Measurements from ENCODE around the gene EMD.

EMD gene

GRCh38 chrX:154376774-154377173, 2.3 kb upstream of the EMD start:
- Histone ChIP-seq H2BK120ac (ENCODE audit: low read depth, low read length) (no peak overlapping the region), H3K27me3 (ENCODE audit: control insufficient read depth in 3 of 3, insufficient read depth in 3 of 3, low read depth in 1 of 3, low read length in 3 of 3) (no peaks in the 10 kb centered on the region), H2AK5ac (ENCODE audit: low read depth, low read length) (peak overlapping the region; percentile 13), H2BK5ac (ENCODE audit: low read length) (no peak overlapping the region), H3K9ac (ENCODE audit: low read depth, low read length, poor library complexity) (no peak overlapping the region), H3K4ac (ENCODE audit: low read length) (no peak overlapping the region), H3K14ac (ENCODE audit: low read length) (no peak overlapping the region), H4K8ac (ENCODE audit: low read depth, low read length) (no peak overlapping the region), H3K36me3 (replicated peaks in 1 of 2; ENCODE audit: control insufficient read depth in 2 of 2, insufficient read depth in 2 of 2, low read length in 2 of 2) (peaks cover 0 to 14% of the 10 kb centered on the region in 2 donors), H3K27ac (replicated peaks; ENCODE audit: low read length) (no peak overlapping the region), H2BK12ac (ENCODE audit: low read length) (no peak overlapping the region), H4K91ac (ENCODE audit: low read depth, low read length, poor library complexity) (no peak overlapping the region), H3K79me1 (ENCODE audit: low read depth, low read length) (peaks cover 2% of the 10 kb centered on the region), H3K9me3 (replicated peaks in 1 of 2; ENCODE audit: control insufficient read depth in 2 of 2, insufficient read depth in 1 of 2, low read depth in 1 of 2, low read length in 2 of 2) (no peaks in the 10 kb centered on the region), H2BK15ac (ENCODE audit: low read length) (no peak overlapping the region), H3K4me2 (ENCODE audit: insufficient read depth, low read length, poor library complexity, severe bottlenecking) (no peak overlapping the region), H3K4me1 (ENCODE audit: control insufficient read depth in 2 of 2, insufficient read depth in 1 of 2, low read depth in 1 of 2, low read length in 2 of 2) (peaks cover 21 to 22% of the 10 kb centered on the region in 2 donors), H3K4me3 (ENCODE audit: low read length in 2 of 2) (no peak overlapping the region), H3K23ac (ENCODE audit: low read depth, low read length, poor library complexity) (no peak overlapping the region), H2AFZ (ENCODE audit: low read length) (no peak overlapping the region), H3K18ac (ENCODE audit: low read length) (no peak overlapping the region)
- WGBS, 2 donors (ENCODE audit: extremely low coverage in 2 of 2, insufficient read length in 2 of 2, insufficient replicate concordance in 1 of 2) = no CpG with 5 or more reads among the region's 3 CpGs
- no peak for DNase-seq (ENCODE audit: low spot score)

GRCh38 chrX:154378059-154378798, 866 bp upstream of the EMD start:
- Histone ChIP-seq H3K4ac (ENCODE audit: low read length) (no peak overlapping the region), H3K9ac (ENCODE audit: low read depth, low read length, poor library complexity) (peak overlapping the region; percentile 90), H2BK5ac (ENCODE audit: low read length) (peak overlapping the region; percentile 87), H3K4me1 (ENCODE audit: control insufficient read depth in 2 of 2, insufficient read depth in 1 of 2, low read depth in 1 of 2, low read length in 2 of 2) (peaks cover 15 to 18% of the 10 kb centered on the region in 2 donors), H4K8ac (ENCODE audit: low read depth, low read length) (no peak overlapping the region), H4K91ac (ENCODE audit: low read depth, low read length, poor library complexity) (no peak overlapping the region), H2AFZ (ENCODE audit: low read length) (peak overlapping the region; percentile 53), H3K23ac (ENCODE audit: low read depth, low read length, poor library complexity) (peak overlapping the region; percentile 55), H2BK120ac (ENCODE audit: low read depth, low read length) (peak overlapping the region; percentile 72), H2AK5ac (ENCODE audit: low read depth, low read length) (peak overlapping the region; percentile 81), H3K27me3 (ENCODE audit: control insufficient read depth in 3 of 3, insufficient read depth in 3 of 3, low read depth in 1 of 3, low read length in 3 of 3) (no peaks in the 10 kb centered on the region), H3K27ac (replicated peaks; ENCODE audit: low read length) (peak overlapping the region; percentile 95), H2BK15ac (ENCODE audit: low read length) (no peak overlapping the region), H3K36me3 (replicated peaks in 1 of 2; ENCODE audit: control insufficient read depth in 2 of 2, insufficient read depth in 2 of 2, low read length in 2 of 2) (peaks cover 0 to 22% of the 10 kb centered on the region in 2 donors), H2BK12ac (ENCODE audit: low read length) (no peak overlapping the region), H3K14ac (ENCODE audit: low read length) (peak overlapping the region; percentile 82), H3K18ac (ENCODE audit: low read length) (peak overlapping the region; percentile 95), H3K4me2 (ENCODE audit: insufficient read depth, low read length, poor library complexity, severe bottlenecking) (peak overlapping the region; percentile 73), H3K4me3 (ENCODE audit: low read length in 2 of 2) (peak overlapping the region; percentile 65 to 84), H3K9me3 (replicated peaks in 1 of 2; ENCODE audit: control insufficient read depth in 2 of 2, insufficient read depth in 1 of 2, low read depth in 1 of 2, low read length in 2 of 2) (no peaks in the 10 kb centered on the region), H3K79me1 (ENCODE audit: low read depth, low read length) (no peaks in the 10 kb centered on the region)
- no CpG with 5 or more reads among the region's 79 CpGs for WGBS, 2 donors (ENCODE audit: extremely low coverage in 2 of 2, insufficient read length in 2 of 2, insufficient replicate concordance in 1 of 2)
- no peak for DNase-seq (ENCODE audit: low spot score)

- Histone ChIP-seq H4K8ac (ENCODE audit: low read depth, low read length) (no peak overlapping the region), H4K91ac (ENCODE audit: low read depth, low read length, poor library complexity) (no peak overlapping the region), H2BK15ac (ENCODE audit: low read length) (no peak overlapping the region), H3K4me2 (ENCODE audit: insufficient read depth, low read length, poor library complexity, severe bottlenecking) (peak overlapping the region; percentile 54), H2BK12ac (ENCODE audit: low read length) (no peak overlapping the region), H2BK5ac (ENCODE audit: low read length) (peak overlapping the region; percentile 82), H3K79me1 (ENCODE audit: low read depth, low read length) (no peaks in the 10 kb centered on the region), H2AK5ac (ENCODE audit: low read depth, low read length) (no peak overlapping the region), H3K23ac (ENCODE audit: low read depth, low read length, poor library complexity) (no peak overlapping the region), H3K27ac (replicated peaks; ENCODE audit: low read length) (peak overlapping the region; percentile 69), H3K14ac (ENCODE audit: low read length) (no peak overlapping the region), H3K4me3 (ENCODE audit: low read length in 2 of 2) (peak overlapping the region; percentile 86 to 95), H3K36me3 (replicated peaks in 1 of 2; ENCODE audit: control insufficient read depth in 2 of 2, insufficient read depth in 2 of 2, low read length in 2 of 2) (peaks cover 0 to 22% of the 10 kb centered on the region in 2 donors), H3K9me3 (replicated peaks in 1 of 2; ENCODE audit: control insufficient read depth in 2 of 2, insufficient read depth in 1 of 2, low read depth in 1 of 2, low read length in 2 of 2) (no peaks in the 10 kb centered on the region), H3K9ac (ENCODE audit: low read depth, low read length, poor library complexity) (peak overlapping the region; percentile 88), H3K4ac (ENCODE audit: low read length) (no peak overlapping the region), H2BK120ac (ENCODE audit: low read depth, low read length) (no peak overlapping the region), H2AFZ (ENCODE audit: low read length) (no peak overlapping the region), H3K4me1 (ENCODE audit: control insufficient read depth in 2 of 2, insufficient read depth in 1 of 2, low read depth in 1 of 2, low read length in 2 of 2) (peaks cover 10 to 18% of the 10 kb centered on the region in 2 donors), H3K27me3 (ENCODE audit: control insufficient read depth in 3 of 3, insufficient read depth in 3 of 3, low read depth in 1 of 3, low read length in 3 of 3) (no peaks in the 10 kb centered on the region), H3K18ac (ENCODE audit: low read length) (peak overlapping the region; percentile 92)
- no peak for DNase-seq (ENCODE audit: low spot score)
- WGBS, 2 donors (ENCODE audit: extremely low coverage in 2 of 2, insufficient read length in 2 of 2, insufficient replicate concordance in 1 of 2) = no CpG with 5 or more reads among the region's 38 CpGs
These were observed 465 bp downstream of the EMD start for GRCh38 chrX:154379569-154379951.

- no peak overlapping the region for H3K9ac ChIP-seq (ENCODE audit: low read depth, low read length, poor library complexity)
- no peak overlapping the region for H2BK5ac ChIP-seq (ENCODE audit: low read length)
- H3K14ac ChIP-seq (ENCODE audit: low read length) = no peak overlapping the region
- no peak overlapping the region for H2BK120ac ChIP-seq (ENCODE audit: low read depth, low read length)
- H3K4ac ChIP-seq (ENCODE audit: low read length) = no peak overlapping the region
- no peak overlapping the region for H2BK15ac ChIP-seq (ENCODE audit: low read length)
- no peak overlapping the region for H3K23ac ChIP-seq (ENCODE audit: low read depth, low read length, poor library complexity)
- no peak overlapping the region for H3K18ac ChIP-seq (ENCODE audit: low read length)
- H2AFZ ChIP-seq (ENCODE audit: low read length) = no peak overlapping the region
- H3K4me1 ChIP-seq (ENCODE audit: control insufficient read depth in 2 of 2, insufficient read depth in 1 of 2, low read depth in 1 of 2, low read length in 2 of 2) = peaks cover 10 to 18% of the 10 kb centered on the region in 2 donors
- H3K9me3 ChIP-seq (replicated peaks in 1 of 2; ENCODE audit: control insufficient read depth in 2 of 2, insufficient read depth in 1 of 2, low read depth in 1 of 2, low read length in 2 of 2) = no peaks in the 10 kb centered on the region
- H3K79me1 ChIP-seq (ENCODE audit: low read depth, low read length) = no peaks in the 10 kb centered on the region
- H3K27ac ChIP-seq (replicated peaks; ENCODE audit: low read length) = no peak overlapping the region
- no peak overlapping the region for H2BK12ac ChIP-seq (ENCODE audit: low read length)
- no peak overlapping the region for H2AK5ac ChIP-seq (ENCODE audit: low read depth, low read length)
- no peak overlapping the region for H4K91ac ChIP-seq (ENCODE audit: low read depth, low read length, poor library complexity)
- no CpG with 5 or more reads among the region's 13 CpGs for WGBS, 2 donors (ENCODE audit: extremely low coverage in 2 of 2, insufficient read length in 2 of 2, insufficient replicate concordance in 1 of 2)
- peak overlapping the region; percentile 86 to 95 for H3K4me3 ChIP-seq (ENCODE audit: low read length in 2 of 2)
- DNase-seq (ENCODE audit: low spot score) = no peak
- peak overlapping the region; percentile 54 for H3K4me2 ChIP-seq (ENCODE audit: insufficient read depth, low read length, poor library complexity, severe bottlenecking)
- H4K8ac ChIP-seq (ENCODE audit: low read depth, low read length) = no peak overlapping the region
- H3K36me3 ChIP-seq (replicated peaks in 1 of 2; ENCODE audit: control insufficient read depth in 2 of 2, insufficient read depth in 2 of 2, low read length in 2 of 2) = peaks cover 0 to 22% of the 10 kb centered on the region in 2 donors
- no peaks in the 10 kb centered on the region for H3K27me3 ChIP-seq (ENCODE audit: control insufficient read depth in 3 of 3, insufficient read depth in 3 of 3, low read depth in 1 of 3, low read length in 3 of 3)
These were observed 1.1 kb downstream of the EMD start for GRCh38 chrX:154380153-154380552.
